ENCODE data around the gene ST7L.

ST7L gene

GRCh38 chr1:112517646-112518045 is 101.3 kb downstream of the ST7L start:
- H3K27me3 ChIP-seq (ENCODE audit: control insufficient read depth, low read length): no peaks in the 10 kb centered on the region
- no peak overlapping the region for H3K4me3 ChIP-seq (ENCODE audit: low read length)
- no peak for TF ChIP-seq CTCF (IDR thresholded peaks at IDR 0.05; ENCODE audit: low read depth, low read length, poor library complexity, severe bottlenecking)
- no peaks in the 10 kb centered on the region for H3K9me3 ChIP-seq (ENCODE audit: control insufficient read depth, insufficient read depth, low read length)
- H3K4me1 ChIP-seq (ENCODE audit: control insufficient read depth, low read length): no peaks in the 10 kb centered on the region
- H3K79me2 ChIP-seq (ENCODE audit: control insufficient read depth, low read length): no peaks in the 10 kb centered on the region
- no peak overlapping the region for H3K27ac ChIP-seq (ENCODE audit: low read depth, low read length)
- no peaks in the 10 kb centered on the region for H3F3A ChIP-seq (ENCODE audit: control insufficient read depth, insufficient read depth)
- H3K4me2 ChIP-seq (ENCODE audit: low read length): no peak overlapping the region
- no peaks in the 10 kb centered on the region for H4K20me1 ChIP-seq (ENCODE audit: control insufficient read depth, insufficient read depth, low read depth, low read length)
- no peaks in the 10 kb centered on the region for H3K36me3 ChIP-seq (ENCODE audit: control insufficient read depth, low read length)
- H3K9me2 ChIP-seq (replicated peaks; ENCODE audit: control insufficient read depth, low read length): no peaks in the 10 kb centered on the region

- H3F3A ChIP-seq (ENCODE audit: control insufficient read depth, insufficient read depth): no peaks in the 10 kb centered on the region
- TF ChIP-seq CTCF (IDR thresholded peaks at IDR 0.05; ENCODE audit: low read depth, low read length, poor library complexity, severe bottlenecking): no peak
- TF ChIP-seq EZH2phosphoT487 (IDR thresholded peaks at IDR 0.05; ENCODE audit: borderline replicate concordance, low read length): no peak
- no peaks in the 10 kb centered on the region for H3K36me3 ChIP-seq (ENCODE audit: control insufficient read depth, low read length)
- H4K20me1 ChIP-seq (ENCODE audit: control insufficient read depth, insufficient read depth, low read depth, low read length): no peaks in the 10 kb centered on the region
- H3K4me2 ChIP-seq (ENCODE audit: low read length): no peak overlapping the region
- H3K9me2 ChIP-seq (replicated peaks; ENCODE audit: control insufficient read depth, low read length): no peaks in the 10 kb centered on the region
- no peaks in the 10 kb centered on the region for H3K79me2 ChIP-seq (ENCODE audit: control insufficient read depth, low read length)
- H3K27me3 ChIP-seq (ENCODE audit: control insufficient read depth, low read length): no peaks in the 10 kb centered on the region
- H3K4me1 ChIP-seq (ENCODE audit: control insufficient read depth, low read length): no peaks in the 10 kb centered on the region
- H3K27ac ChIP-seq (ENCODE audit: low read depth, low read length): no peak overlapping the region
- H3K4me3 ChIP-seq (ENCODE audit: low read length): no peak overlapping the region
- no peaks in the 10 kb centered on the region for H3K9me3 ChIP-seq (ENCODE audit: control insufficient read depth, insufficient read depth, low read length)
These were observed 101.7 kb downstream of the ST7L start for GRCh38 chr1:112517231-112517630.

- no peak overlapping the region for H3K4me2 ChIP-seq (ENCODE audit: low read length)
- H3K4me3 ChIP-seq (ENCODE audit: low read length): no peak overlapping the region
- H3K27me3 ChIP-seq (ENCODE audit: control insufficient read depth, low read length): no peaks in the 10 kb centered on the region
- H3K9me3 ChIP-seq (ENCODE audit: control insufficient read depth, insufficient read depth, low read length): no peaks in the 10 kb centered on the region
- H3K79me2 ChIP-seq (ENCODE audit: control insufficient read depth, low read length): no peaks in the 10 kb centered on the region
- H4K20me1 ChIP-seq (ENCODE audit: control insufficient read depth, insufficient read depth, low read depth, low read length): no peaks in the 10 kb centered on the region
- no peaks in the 10 kb centered on the region for H3F3A ChIP-seq (ENCODE audit: control insufficient read depth, insufficient read depth)
- H3K9me2 ChIP-seq (replicated peaks; ENCODE audit: control insufficient read depth, low read length): no peaks in the 10 kb centered on the region
- no peak for TF ChIP-seq EZH2phosphoT487 (IDR thresholded peaks at IDR 0.05; ENCODE audit: borderline replicate concordance, low read length)
- no peak for TF ChIP-seq CTCF (IDR thresholded peaks at IDR 0.05; ENCODE audit: low read depth, low read length, poor library complexity, severe bottlenecking)
- H3K4me1 ChIP-seq (ENCODE audit: control insufficient read depth, low read length): no peaks in the 10 kb centered on the region
- H3K27ac ChIP-seq (ENCODE audit: low read depth, low read length): no peak overlapping the region
- no peaks in the 10 kb centered on the region for H3K36me3 ChIP-seq (ENCODE audit: control insufficient read depth, low read length)
These were observed 102.8 kb downstream of the ST7L start for GRCh38 chr1:112516141-112516540.

Data from DOHH2 (cell line).